HEK293 (cell line): Measurements from ENCODE around the gene NCOR2.

Experiments used
- BCL11A ChIP-seq: fragments of 450-650 bp; formaldehyde crosslinking; IDR thresholded peaks from 2 replicates; pipeline ENCODE4 v1.5.1; 2016; ENCODE audit warnings: low read depth, missing biosample characterization, missing genetic modification characterization
- CTCF ChIP-seq: fragments of 450-650 bp; formaldehyde crosslinking; IDR thresholded peaks from 2 replicates; pipeline ENCODE4 v1.5.1; 2016; ENCODE audit warnings: missing biosample characterization, missing genetic modification characterization
- MYNN ChIP-seq: fragments of 450-650 bp; formaldehyde crosslinking; IDR thresholded peaks from 2 replicates; pipeline ENCODE4 v1.5.1; 2016; ENCODE audit warnings: missing biosample characterization, missing genetic modification characterization, borderline replicate concordance
- PRDM1 ChIP-seq: fragments of 450-650 bp; formaldehyde crosslinking; IDR thresholded peaks from 2 replicates; pipeline ENCODE4; 2016; ENCODE audit warnings: missing biosample characterization, missing genetic modification characterization
- TSHZ1 ChIP-seq: fragments of 450-650 bp; formaldehyde crosslinking; IDR thresholded peaks from 2 replicates; pipeline ENCODE4 v1.5.1; 2016; ENCODE audit warnings: missing biosample characterization, missing genetic modification characterization, borderline replicate concordance
- ZBTB20 ChIP-seq: fragments of 450-650 bp; formaldehyde crosslinking; IDR thresholded peaks from 2 replicates; pipeline ENCODE4 v1.5.1; 2016; ENCODE audit warnings: missing biosample characterization, missing genetic modification characterization
- ZBTB26 ChIP-seq: fragments of 450-650 bp; formaldehyde crosslinking; optimal IDR thresholded peaks from 2 replicates; pipeline ENCODE3; 2016; ENCODE audit warnings: missing biosample characterization, mild to moderate bottlenecking, missing genetic modification characterization
- ZBTB7A ChIP-seq: fragments of 450-650 bp; formaldehyde crosslinking; IDR thresholded peaks from 2 replicates; pipeline ENCODE4 v1.5.1; 2016; ENCODE audit warnings: low read depth, missing biosample characterization, missing genetic modification characterization
- ZFP37 ChIP-seq: fragments of 450-650 bp; formaldehyde crosslinking; IDR thresholded peaks from 2 replicates; pipeline ENCODE4 v1.5.1; 2016; ENCODE audit warnings: missing biosample characterization, missing genetic modification characterization
- ZNF184 ChIP-seq: fragments of 450-650 bp; IDR thresholded peaks from 2 replicates; pipeline ENCODE4 v1.5.1; 2018; ENCODE audit warnings: missing biosample characterization, mild to moderate bottlenecking, missing genetic modification characterization
- ZNF416 ChIP-seq: fragments of 450-650 bp; formaldehyde crosslinking; IDR thresholded peaks from 2 replicates; pipeline ENCODE4 v1.5.1; 2016; ENCODE audit warnings: missing biosample characterization, missing genetic modification characterization
- ZNF513 ChIP-seq: fragments of 450-650 bp; IDR thresholded peaks from 2 replicates; pipeline ENCODE4 v1.5.1; 2018; ENCODE audit warnings: missing biosample characterization, missing genetic modification characterization

GRCh38 chr12:124594851-124595250, 27.4 kb upstream of the NCOR2 start:
- TF ChIP-seq ZNF184 (tag by site-specific recombination): no peak
- TF ChIP-seq PRDM1 (tag by site-specific recombination): no peak
- no peak for TF ChIP-seq CTCF (tag by site-specific recombination)
- TF ChIP-seq TSHZ1 (tag by site-specific recombination): no peak
- TF ChIP-seq ZBTB26: no peak
- TF ChIP-seq ZNF513 (tag by site-specific recombination): no peak
- no peak for TF ChIP-seq ZNF416 (tag by site-specific recombination)
- no peak for TF ChIP-seq MYNN (tag by site-specific recombination)
- TF ChIP-seq ZBTB20: no peak
- no peak for TF ChIP-seq BCL11A (tag by site-specific recombination)
- TF ChIP-seq ZBTB7A (tag by site-specific recombination): no peak
- TF ChIP-seq ZFP37: no peak
